Left lung (tissue), 10 donors: ENCODE measurements around the gene SEH1L. TPM values are rescaled to one million over a fixed set of nuclear protein-coding genes. Genes with fewer than 3 reads are reported as not detected.

Experiments
- ATAC-seq: fragments of 200-7000 bp; cut with Tn5 transposase; one replicate; pipeline ENCODE4 v1.9.1; 2020; ENCODE audit warnings: moderate library complexity
- DNase-seq, 4 donors: peaks; one replicate each; pipeline ENCODE4 v3.0.0-alpha.2; 2013 to 2020
- H3K27ac ChIP-seq, 2 donors: fragments of 200-600 bp; sonication (generic) in 1 of 2; one replicate each; pipeline versions ENCODE4 v1.5.0 to v1.8.0; 2020 to 2021
- H3K27me3 ChIP-seq, 2 donors: fragments of 200-600 bp; sonication (generic) in 1 of 2; one replicate each; pipeline versions ENCODE4 v1.5.0 to v1.8.0; 2020 to 2021
- H3K36me3 ChIP-seq, 2 donors: fragments of 200-600 bp; sonication (generic) in 1 of 2; one replicate each; pipeline versions ENCODE4 v1.5.0 to v1.8.0; 2020 to 2021
- H3K4me1 ChIP-seq, 2 donors: fragments of 200-600 bp; one replicate each; pipeline ENCODE4 v1.8.0; 2021
- H3K4me3 ChIP-seq, 2 donors: fragments of 200-600 bp; sonication (generic) in 1 of 2; one replicate each; pipeline versions ENCODE4 v1.5.0 to v1.8.0; 2020 to 2021; ENCODE audit warnings: mild to moderate bottlenecking in 1 of 2
- H3K9me3 ChIP-seq, 2 donors: fragments of 200-600 bp; sonication (generic) in 1 of 2; one replicate each; pipeline versions ENCODE4 v1.5.0 to v1.8.0; 2020 to 2021
- intact Hi-C, 2 donors: fragments of 100-400 bp; cut with DNase I; formaldehyde crosslinking; loops; one replicate each; pipeline versions ENCODE4 v1.11.2 to v1.14.2; 2022
- polyA plus RNA-seq, 6 donors: library from polyadenylated mRNA; unstranded; fragments of 120-200 nt; gene quantifications; one replicate each; pipeline ENCODE4 v1.2.1, GENCODE V29; 2013; ENCODE audit not compliant: insufficient read length in 6 of 6
- total RNA-seq, 2 donors: library from RNA; stranded (reverse); fragmentation: NEBNext Ultra II Directional; extraction: Animal tissue kit (Norgen Biotek cat#: 25700); gene quantifications; one replicate each; pipeline ENCODE4 v1.2.1, GENCODE V29; 2021
- TF ChIP-seq, protein P1 (sequence below), 2 donors: fragments of 200-600 bp; sonication (generic) in 1 of 2; IDR thresholded peaks; one replicate each; pipeline versions ENCODE4 v1.5.0 to v1.8.0; 2021; ENCODE audit warnings: antibody characterized with exemption in 2 of 2
- donor health status: DM: no; HTN: yes; CAD: no.
- donor health status: DM: no; HTN: no; CAD: no.

Gene SEH1L
- total and polyA plus RNA-seq, 8 donors = 28.3 to 49.9 (median 34.1) TPM

DNA sequence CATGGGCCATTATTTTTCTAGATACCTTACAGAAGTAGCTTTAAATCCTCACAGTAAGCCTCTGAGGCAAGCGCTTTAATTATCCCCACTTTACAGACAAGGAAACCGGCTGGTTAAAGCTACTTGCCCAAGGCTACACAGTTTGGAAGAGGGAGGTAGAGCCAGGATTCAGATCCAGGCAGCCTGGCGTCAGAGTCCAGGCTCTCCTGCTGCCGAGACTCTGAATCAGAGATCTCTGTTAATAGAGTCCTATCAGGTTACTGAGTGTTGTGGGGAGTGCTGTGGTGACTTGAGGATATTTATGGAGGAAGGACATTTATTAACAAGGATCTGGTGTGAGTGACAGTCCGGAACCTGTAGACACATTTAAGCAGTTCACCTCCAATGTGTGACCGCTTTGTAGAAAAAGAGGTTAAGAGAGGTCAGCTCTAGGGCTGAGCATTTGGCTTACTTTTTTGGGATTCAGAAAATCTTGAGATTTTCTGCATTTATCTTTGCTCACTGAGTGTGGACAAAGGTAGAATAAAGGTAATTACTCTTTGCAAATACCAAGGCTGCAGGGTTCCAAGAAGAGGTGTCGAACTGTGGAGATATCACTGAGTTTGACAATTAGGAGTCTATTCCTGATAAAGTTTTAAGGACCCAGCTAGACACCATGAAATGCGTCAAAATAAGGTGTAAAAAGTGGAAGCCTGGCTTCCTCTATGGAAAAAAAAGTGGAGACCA lies 41.7 kb downstream of the SEH1L start:
- TF ChIP-seq, protein P1, sequence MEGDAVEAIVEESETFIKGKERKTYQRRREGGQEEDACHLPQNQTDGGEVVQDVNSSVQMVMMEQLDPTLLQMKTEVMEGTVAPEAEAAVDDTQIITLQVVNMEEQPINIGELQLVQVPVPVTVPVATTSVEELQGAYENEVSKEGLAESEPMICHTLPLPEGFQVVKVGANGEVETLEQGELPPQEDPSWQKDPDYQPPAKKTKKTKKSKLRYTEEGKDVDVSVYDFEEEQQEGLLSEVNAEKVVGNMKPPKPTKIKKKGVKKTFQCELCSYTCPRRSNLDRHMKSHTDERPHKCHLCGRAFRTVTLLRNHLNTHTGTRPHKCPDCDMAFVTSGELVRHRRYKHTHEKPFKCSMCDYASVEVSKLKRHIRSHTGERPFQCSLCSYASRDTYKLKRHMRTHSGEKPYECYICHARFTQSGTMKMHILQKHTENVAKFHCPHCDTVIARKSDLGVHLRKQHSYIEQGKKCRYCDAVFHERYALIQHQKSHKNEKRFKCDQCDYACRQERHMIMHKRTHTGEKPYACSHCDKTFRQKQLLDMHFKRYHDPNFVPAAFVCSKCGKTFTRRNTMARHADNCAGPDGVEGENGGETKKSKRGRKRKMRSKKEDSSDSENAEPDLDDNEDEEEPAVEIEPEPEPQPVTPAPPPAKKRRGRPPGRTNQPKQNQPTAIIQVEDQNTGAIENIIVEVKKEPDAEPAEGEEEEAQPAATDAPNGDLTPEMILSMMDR (IDR thresholded peaks at IDR 0.05) = no peak
- DNase-seq (no peak), ATAC-seq (no peak)
- Histone ChIP-seq H3K9me3 (no peaks in the 10 kb centered on the region), H3K36me3 (peaks cover 0 to 13% of the 10 kb centered on the region in 2 donors), H3K27me3 (no peaks in the 10 kb centered on the region), H3K27ac (no peak overlapping the region), H3K4me1 (peaks cover 13 to 27% of the 10 kb centered on the region in 2 donors), H3K4me3 (no peak overlapping the region)
- intact Hi-C loops = no loop called here

DNA sequence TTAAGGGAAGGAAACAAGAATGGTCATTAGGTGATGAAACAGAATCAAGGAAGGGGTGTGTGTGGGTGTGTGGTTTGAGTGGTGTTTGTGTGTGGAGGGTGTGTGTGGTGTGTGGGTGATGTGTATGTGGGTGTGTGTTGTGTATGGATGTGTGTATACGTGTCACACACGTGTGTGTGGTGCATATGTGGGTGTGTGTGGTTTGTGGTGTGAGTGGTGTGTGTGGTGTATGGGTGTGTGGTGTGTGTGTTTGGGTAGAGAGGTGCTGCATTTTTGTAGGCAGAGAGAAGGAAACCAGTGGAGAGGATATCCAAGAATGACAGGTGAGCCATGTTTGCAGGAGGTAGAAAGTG lies 42.3 kb downstream of the SEH1L start:
- no peaks in the 10 kb centered on the region for H3K27me3 ChIP-seq
- TF ChIP-seq, protein P1 (IDR thresholded peaks at IDR 0.05) = no peak
- H3K36me3 ChIP-seq = peaks cover 0 to 9% of the 10 kb centered on the region in 2 donors
- H3K4me1 ChIP-seq = peaks cover 13 to 27% of the 10 kb centered on the region in 2 donors
- peak overlapping the region in 1 of 2 donors; percentile 95 for H3K4me3 ChIP-seq
- no peaks in the 10 kb centered on the region for H3K9me3 ChIP-seq
- H3K27ac ChIP-seq = peak overlapping the region in 1 of 2 donors; percentile 95
- no peak for ATAC-seq
- DNase-seq = no peak
- intact Hi-C loops = no loop called here

DNA sequence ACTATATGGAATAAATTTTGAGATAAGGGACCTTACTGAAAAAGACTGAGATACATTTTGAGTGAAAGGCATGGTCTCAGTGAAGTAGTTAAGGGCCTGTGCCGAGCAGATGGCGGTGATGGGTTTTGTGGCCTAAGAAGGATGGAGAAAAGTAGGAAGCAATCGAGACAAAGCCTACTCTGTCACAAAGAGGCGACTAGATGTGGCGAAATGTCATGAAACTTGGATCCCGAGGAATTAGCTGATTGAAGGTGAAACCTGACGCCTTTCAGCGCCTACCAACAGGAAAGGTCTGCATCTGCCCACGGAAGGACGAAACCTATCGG lies 42.8 kb downstream of the SEH1L start:
- Histone ChIP-seq H3K36me3 (peaks cover 0 to 7% of the 10 kb centered on the region in 2 donors), H3K4me3 (peak overlapping the region; percentile 77 to 95), H3K27ac (peak overlapping the region; percentile 91 to 95), H3K27me3 (no peaks in the 10 kb centered on the region), H3K4me1 (peaks cover 13 to 27% of the 10 kb centered on the region in 2 donors), H3K9me3 (no peaks in the 10 kb centered on the region)
- intact Hi-C loops = no loop called here
- DNase-seq (no peak), ATAC-seq (peak; percentile 3)
- TF ChIP-seq, protein P1 (IDR thresholded peaks at IDR 0.05) = no peak

DNA sequence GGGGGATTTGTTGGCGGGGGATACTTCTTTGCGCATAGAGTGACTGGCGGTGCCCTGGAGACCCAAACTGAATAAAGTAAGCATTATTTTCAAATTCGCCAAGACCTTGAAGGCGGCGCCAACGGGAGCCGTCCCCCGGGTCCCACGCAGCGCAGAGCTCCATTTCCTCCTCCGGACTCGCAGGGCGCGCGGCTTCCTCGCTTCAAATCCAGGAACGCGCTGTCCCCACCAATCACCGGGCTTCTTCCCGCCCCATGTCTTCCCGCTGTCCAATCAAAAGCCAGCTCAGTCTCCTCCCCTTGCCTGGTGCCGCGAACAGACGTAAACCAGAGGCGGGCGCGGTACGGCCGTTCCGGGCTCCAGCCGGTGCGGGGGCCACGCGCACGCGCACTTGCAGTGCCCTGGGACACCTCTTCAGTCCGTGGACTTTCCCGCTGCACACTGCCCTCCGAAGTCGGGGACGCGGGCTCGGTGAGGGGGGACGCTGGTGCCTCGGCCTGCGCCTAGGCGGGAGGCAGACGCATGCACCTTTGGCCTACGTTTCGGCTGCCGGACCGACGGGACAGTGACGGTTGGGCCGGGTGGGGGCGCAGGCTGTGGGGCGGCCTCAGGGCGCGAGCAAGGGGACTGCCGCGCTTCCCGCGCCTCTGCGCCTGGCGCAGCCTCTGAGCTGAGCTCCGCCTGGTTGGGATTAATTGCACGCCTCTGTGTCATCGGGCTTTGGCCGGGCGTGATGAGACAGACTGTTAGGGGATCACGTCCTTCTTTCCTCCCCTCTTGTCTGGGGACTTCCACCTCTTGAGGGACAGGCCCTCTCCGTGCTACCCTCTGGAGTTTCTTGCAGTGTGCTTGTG lies 43.4 kb downstream of the SEH1L start, which contains the start of gene CEP192:
CEP192 (plus strand) TSS at position 396 of the 854 bp plus-strand sequence. CDS start 8,063 bp downstream, outside the sequence.
- TF ChIP-seq, protein P1 (IDR thresholded peaks at IDR 0.05) = peak in 1 of 2 donors; percentile 8
- H3K36me3 ChIP-seq = peaks cover 0 to 7% of the 10 kb centered on the region in 2 donors
- H3K4me3 ChIP-seq = peak within 1 kb of the TSS; percentile 77 to 95
- DNase-seq = peak; percentile 95 to 98 (median 98)
- peak; percentile 98 for ATAC-seq
- no peaks in the 10 kb centered on the region for H3K27me3 ChIP-seq
- no peaks in the 10 kb centered on the region for H3K9me3 ChIP-seq
- H3K27ac ChIP-seq = peak within 1 kb of the TSS; percentile 91 to 95
- intact Hi-C loops = no loop called here
- peaks cover 13 to 27% of the 10 kb centered on the region in 2 donors for H3K4me1 ChIP-seq

DNA sequence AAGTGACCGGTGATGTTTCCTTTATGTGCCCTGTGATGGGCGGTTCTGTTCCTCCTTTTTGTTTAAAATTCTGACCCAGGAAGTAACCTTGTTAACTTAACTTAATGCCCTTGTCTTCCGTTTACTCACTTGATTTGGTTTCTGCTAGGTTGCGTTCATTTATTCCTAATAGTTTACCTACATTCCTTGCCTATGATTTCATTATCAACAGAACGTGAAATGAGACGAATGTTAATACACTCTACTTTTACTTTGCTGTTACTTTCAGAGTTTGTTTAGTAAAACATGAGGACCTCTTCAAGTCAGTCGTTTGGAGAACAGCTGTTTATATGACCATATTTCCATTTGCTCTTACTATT lies 44.0 kb downstream of the SEH1L start:
- Histone ChIP-seq H3K36me3 (peaks cover 0 to 2% of the 10 kb centered on the region in 2 donors), H3K4me1 (peaks cover 13 to 27% of the 10 kb centered on the region in 2 donors), H3K27ac (peak overlapping the region; percentile 91 to 95), H3K9me3 (no peaks in the 10 kb centered on the region), H3K4me3 (peak overlapping the region; percentile 77 to 95), H3K27me3 (no peaks in the 10 kb centered on the region)
- DNase-seq (no peak), ATAC-seq (no peak)
- TF ChIP-seq, protein P1 (IDR thresholded peaks at IDR 0.05) = no peak
- intact Hi-C loops = no loop called here
